Myocyte (in vitro differentiated cells): ENCODE measurements around the gene TRIM15. TPM values are rescaled to one million over a fixed set of nuclear protein-coding genes. Genes with fewer than 3 reads are reported as not detected.

Source experiments
- total RNA-seq: library from RNA; depleted of rRNA; stranded (reverse); fragments of >200 nt; gene quantifications from 2 replicates; pipeline ENCODE4 v1.2.3, GENCODE V29; 2014

The TRIM15 gene
- total RNA-seq, 1 donor from 2014 or later: not detected

Other genes starting within 250 kb of the TRIM15 start
- gene HLA-A, start 221.0 kb upstream of the TRIM15 start, total RNA-seq: 1,062 and 1,076 TPM in 2 replicates
- gene POLR1H, start 102.3 kb upstream of the TRIM15 start, total RNA-seq: 17.9 and 20.2 TPM in 2 replicates
- 35.1 and 37.9 TPM in 2 replicates for gene PPP1R11, start 96.3 kb upstream of the TRIM15 start, total RNA-seq
- not detected in 2 replicates for gene RNF39, start 87.8 kb upstream of the TRIM15 start, total RNA-seq
- not detected in 2 replicates for gene TRIM31, start 50.5 kb upstream of the TRIM15 start, total RNA-seq
- not detected in 2 replicates for gene TRIM40, start 27.4 kb upstream of the TRIM15 start, total RNA-seq
- not detected in 2 replicates for gene TRIM10, start 2.3 kb upstream of the TRIM15 start, total RNA-seq
- gene TRIM26, start 49.9 kb downstream of the TRIM15 start, total RNA-seq: 13.7 and 22.4 TPM in 2 replicates
- 11.6 and 12.9 TPM in 2 replicates for gene TRIM39, start 163.4 kb downstream of the TRIM15 start, total RNA-seq
- gene RPP21, start 181.6 kb downstream of the TRIM15 start, total RNA-seq: 11.2 and 24.6 TPM in 2 replicates